HG02759 (cell line): ENCODE results near the gene GSK3A.

Experiments used
- ATAC-seq: cut with Tn5 transposase; IDR thresholded peaks from one replicate; pipeline ENCODE4 v1.9.1; 2021; ENCODE audit warnings: mild to moderate bottlenecking, moderate library complexity; ENCODE audit not compliant: unreplicated experiment

The GSK3A gene

GRCh38 chr19:42281146-42281826 lies 38.9 kb upstream of the GSK3A start:
- no peak for ATAC-seq

GRCh38 chr19:42280815-42281145 lies 38.4 kb upstream of the GSK3A start:
- ATAC-seq = no peak

GRCh38 chr19:42279902-42280814 lies 37.8 kb upstream of the GSK3A start:
- ATAC-seq = peak; percentile 35

DNA sequence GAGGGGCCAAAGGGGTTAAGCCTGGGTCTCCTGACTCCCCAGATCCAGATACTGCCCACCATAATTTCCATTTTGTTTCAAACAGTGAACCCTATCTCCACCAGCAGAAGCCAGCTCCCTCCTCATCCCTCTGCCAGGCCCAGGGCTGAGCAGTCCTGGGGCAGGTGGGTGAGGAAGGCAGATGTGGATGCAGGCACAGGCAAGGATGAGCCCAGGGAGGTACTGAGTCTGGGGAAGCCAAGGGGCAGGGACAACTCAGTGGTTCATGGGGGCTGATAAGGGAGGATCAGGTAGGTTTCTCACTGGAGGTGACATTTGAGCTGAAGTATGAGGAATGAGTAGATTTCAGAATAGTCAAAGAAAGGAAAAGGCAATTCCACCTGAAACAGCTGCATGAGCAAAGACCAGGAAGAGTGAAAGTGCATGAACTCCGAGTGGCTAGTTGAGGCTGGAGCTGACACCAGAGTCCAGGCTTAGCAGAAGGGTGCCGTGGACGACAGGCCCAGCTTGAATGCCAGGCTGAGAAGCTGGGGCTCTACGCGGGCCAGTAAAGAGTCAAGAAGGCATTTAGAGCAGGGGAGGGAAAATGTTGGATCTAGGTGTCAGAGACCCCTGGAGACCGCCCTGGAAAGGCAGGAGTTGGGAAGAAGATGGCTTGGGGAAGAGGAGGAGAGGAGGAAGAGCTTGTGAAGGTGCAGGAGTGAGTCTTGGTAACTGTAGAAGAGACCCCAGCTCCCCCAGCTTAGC lies 36.9 kb upstream of the GSK3A start:
- no peak for ATAC-seq

- no peak for ATAC-seq
Observed at GRCh38 chr19:42278452-42279154, 36.2 kb upstream of the GSK3A start.

DNA sequence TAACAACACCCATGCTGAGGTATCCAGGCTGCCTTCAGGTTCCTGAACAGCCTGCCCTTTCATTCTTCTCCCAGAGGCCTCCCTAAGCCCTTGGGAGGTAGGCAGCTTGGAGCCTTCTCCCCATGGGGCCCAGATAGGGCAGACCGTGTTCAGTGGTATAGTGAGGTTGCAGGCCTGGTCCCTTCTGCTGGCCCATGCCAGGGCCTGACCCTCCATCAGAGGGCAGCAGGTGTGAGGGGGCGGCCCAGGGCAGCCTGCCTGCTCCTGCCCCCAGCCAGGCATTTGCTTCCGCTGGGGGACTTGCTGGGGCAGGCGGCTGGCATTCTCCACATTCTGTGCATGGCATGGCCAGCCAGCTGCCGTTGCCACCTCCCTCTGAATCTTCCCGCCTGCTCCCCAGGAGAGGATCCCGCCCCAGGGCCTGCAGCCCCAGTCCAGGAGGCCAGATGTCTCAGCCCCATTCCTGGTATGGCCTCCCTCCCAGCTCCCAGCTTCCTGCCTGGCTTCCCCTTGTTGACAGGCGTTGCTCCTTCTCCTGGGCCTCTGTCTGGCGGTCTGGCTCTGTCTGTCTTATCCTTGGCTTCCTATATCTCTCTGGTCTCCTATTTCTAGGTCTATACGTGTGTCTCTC lies 35.5 kb upstream of the GSK3A start:
- no peak for ATAC-seq

DNA sequence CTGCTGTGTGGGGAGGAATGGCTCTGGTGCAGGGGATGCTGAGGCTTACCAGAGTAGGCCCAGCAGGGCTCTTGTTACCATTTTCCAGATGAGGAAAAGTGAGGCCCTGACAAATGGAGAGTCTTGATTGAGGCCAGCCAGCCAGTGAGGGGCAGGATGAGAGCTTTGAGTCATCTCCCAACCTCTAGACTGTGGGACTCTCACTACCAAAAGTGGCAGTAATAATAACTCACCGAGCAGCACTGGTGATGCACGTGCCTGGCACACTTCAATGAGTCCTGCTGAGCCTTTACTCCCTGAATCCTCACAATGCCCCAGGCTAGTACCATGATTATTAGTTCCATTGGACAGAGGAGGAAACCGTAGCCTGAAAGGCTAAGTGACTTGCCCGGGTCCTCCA lies 34.4 kb upstream of the GSK3A start:
- ATAC-seq = no peak

DNA sequence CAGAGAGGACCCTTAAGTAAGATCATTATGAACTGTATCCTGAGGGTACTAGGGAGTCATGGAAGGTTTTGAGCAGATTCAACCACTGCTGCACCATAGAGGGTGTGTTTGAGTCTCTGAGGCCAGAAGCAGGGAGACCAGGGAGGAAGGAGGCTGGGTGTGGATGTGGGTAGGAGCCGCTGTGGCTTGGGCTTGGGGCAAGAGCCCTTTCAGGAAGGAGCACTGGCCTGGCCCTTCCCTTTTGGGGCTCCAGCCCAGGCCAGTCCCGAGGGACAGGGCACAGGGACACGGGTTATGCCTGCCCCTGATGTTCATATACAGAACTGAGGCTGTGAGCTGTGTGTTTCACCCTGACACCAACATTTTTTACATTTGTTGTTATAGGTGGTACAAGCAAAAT lies 33.9 kb upstream of the GSK3A start:
- ATAC-seq = no peak

GRCh38 chr19:42275517-42275916 lies 33.1 kb upstream of the GSK3A start:
- ATAC-seq = no peak

DNA sequence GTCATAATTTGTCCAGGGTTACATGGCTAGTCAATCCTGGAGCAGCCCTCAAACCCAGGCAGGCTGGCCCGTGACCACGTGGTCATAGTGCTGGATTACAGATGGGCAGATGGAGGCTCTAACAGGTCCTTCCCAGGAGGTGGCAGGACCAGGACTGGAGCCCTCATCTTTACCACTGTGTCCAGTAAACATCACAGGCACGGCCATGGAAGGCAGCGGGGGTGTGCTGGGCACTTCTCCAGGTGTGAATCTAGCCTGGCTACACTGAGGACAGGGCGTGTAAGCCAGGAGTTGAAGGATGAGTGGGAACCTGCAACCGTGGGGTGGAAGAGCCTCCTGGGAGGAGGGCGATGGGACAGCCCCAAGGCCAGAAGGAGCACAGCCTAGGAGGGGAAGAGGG lies 32.7 kb upstream of the GSK3A start:
- no peak for ATAC-seq

DNA sequence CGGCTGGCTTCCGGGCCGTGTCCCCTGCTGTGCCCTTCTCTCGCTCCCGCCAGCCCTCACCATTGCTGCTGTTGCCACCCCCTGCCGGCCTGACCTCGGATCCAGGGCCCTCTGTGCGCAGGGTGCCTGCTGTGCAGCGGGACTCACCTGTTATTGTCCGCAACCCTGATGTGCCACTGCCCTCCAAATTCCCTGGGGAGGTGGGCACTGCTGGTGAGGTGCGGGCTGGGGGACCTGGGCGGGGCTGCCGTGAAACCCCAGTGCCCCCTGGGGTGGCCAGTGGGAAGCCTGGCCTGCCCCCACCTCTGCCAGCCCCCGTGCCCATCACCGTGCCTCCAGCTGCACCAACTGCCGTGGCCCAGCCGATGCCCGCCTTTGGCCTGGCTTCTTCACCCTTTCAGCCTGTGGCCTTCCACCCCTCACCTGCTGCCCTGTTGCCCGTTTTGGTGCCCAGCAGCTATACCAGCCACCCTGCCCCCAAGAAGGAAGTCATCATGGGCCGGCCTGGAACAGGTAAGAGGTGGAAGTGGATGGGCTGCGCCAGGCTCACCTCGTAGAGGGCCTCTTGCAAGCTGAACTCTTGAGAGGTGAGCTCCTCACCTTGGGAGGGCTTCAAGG lies 31.8 kb upstream of the GSK3A start:
- no peak for ATAC-seq

GRCh38 chr19:42273407-42274064 lies 31.1 kb upstream of the GSK3A start:
- ATAC-seq = no peak

GRCh38 chr19:42272989-42273406 lies 30.6 kb upstream of the GSK3A start:
- no peak for ATAC-seq

DNA sequence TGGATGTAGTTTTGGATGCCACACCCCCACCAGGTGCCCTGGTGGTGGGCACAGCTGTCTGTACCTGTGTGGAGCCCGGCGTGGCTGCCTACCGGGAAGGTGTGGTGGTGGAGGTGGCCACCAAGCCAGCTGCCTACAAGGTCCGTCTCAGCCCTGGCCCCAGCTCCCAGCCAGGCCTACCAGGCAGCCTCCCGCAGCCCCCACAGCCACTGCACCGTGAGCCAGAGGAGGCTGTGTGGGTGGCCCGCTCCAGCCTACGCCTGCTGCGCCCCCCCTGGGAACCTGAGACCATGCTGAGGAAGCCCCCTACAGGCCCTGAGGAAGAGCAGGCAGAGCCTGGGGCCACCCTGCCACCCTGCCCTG lies 30.1 kb upstream of the GSK3A start:
- no peak for ATAC-seq

DNA sequence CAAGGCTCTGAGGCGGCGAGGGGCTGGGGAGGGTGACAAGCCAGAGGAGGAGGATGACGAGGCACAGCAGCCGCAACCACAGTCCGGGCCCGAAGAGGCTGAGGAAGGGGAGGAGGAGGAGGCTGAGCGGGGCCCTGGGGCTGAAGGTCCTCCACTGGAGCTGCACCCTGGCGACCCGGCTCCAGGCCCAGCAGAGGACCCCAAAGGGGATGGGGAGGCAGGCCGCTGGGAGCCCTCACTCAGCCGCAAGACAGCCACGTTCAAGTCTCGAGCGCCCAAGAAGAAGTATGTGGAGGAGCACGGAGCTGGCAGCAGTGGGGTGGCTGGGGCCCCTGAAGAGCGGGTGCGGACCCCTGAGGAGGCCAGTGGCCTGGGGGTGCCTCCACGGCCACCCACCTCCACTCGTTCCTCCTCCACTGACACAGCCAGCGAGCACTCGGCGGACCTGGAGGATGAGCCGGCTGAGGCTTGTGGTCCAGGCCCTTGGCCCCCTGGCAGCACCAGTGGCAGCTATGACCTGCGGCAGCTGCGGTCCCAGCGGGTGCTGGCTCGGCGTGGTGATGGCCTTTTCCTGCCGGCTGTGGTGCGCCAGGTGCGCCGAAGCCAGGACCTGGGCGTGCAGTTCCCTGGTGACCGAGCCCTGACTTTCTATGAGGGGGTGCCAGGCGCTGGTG lies 29.6 kb upstream of the GSK3A start:
- ATAC-seq = no peak

DNA sequence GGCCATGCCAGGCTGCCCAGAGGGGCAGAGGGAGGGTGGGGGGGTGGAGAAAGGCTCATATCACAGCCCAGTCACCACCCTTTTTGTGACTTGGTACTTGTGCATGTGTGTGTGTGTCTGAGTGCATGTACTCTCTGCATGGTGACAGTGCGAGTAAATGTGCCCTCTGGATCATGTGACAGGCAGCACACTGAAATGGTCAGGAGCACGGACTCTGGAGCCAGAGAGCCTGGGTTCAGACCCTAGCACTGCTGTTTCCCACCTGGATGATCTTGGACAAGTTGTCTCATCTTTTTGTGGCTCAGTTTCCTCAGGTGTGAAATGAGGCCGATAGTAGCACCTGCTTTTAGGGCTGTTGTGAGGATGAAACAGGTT lies 28.6 kb upstream of the GSK3A start:
- ATAC-seq = no peak

DNA sequence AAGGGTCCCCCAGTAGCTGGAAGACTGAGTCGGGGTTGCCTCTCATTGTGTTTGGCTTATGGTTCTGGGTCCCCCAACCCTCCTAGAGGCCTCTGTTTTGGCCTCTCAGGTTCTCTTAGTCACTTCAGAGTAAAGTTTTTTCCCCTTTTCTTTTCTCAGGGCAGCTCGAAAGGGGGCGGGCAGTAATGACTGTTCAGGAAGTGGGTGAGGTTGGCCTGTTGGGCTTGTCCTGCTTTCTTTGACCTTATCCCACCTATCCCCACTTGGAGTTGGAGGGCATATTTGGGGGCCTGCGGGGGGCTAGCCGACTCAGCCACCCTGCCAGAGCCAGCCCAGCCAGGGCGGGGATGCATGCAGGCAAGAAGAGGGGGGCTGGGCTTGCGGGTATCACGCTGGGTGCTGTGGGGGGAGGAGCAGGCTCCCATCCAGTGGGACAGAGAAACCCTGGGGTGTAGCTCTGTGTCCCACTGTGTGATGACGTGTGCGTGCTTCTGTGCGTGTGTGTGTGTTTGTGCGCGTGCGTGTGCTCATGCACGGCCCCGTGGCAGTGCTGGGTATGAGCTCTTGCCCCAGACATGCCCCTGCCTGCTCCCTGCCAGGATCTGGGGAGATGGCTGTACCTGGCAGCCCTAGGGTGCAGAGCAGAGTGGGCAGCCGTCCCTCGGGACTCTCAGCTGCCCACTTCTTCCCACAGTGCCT lies 28.1 kb upstream of the GSK3A start:
- no peak for ATAC-seq

DNA sequence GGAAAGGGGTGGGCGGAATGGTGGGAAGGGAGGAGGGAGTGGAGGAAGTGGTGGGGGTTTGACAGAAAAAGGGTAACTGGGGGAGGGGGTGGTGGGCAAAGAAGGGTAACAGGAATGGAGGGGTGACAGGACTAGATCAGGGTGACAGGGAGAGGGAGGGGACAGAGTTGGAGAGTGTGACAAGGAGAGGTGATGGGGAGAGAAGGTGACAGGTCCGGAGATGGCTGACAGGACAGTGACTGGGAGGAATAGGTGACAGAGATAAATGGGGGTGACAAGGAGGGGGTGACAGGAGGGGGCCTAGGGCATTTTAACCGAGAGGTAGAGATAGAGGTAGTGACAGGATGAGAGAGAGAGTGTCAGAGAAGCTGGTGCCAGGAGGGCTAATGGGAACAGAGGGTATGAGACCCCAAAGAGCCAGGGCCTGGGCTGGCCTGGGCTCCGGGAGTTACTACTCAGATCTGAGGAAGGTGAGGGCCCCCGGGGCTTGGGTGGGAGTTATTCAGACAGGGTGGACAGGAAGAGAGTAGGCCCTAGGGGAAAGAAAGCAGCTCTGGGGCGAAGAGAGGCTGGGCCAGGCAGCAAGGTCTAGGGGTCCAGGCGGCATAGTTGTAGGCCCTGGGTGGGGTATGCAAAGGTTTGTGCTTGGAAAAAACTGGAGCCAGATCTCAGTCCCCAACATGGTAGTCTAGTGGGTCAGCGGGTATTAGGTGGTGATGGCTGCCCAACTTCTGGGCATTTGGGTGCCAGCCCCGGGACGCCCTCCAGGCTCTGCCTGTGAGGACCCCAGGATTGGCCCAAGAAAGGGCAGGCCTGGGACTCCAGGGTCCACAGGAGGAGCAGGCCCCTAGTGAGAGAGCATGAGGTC lies 27.3 kb upstream of the GSK3A start:
- ATAC-seq = no peak
